A549 (cell line): ENCODE measurements around the gene RTP2. TPM values are rescaled to one million over a fixed set of nuclear protein-coding genes. Genes with fewer than 3 reads are reported as not detected.

Experiments
- ATAC-seq, 2 experiments: fragments of 200-7000 bp in 1 of 2; fragments of >200 bp in 1 of 2; cut with Nextera tagmentation in 1 of 2; cut with Tn5 transposase in 1 of 2; 3 replicates each; pipeline versions ENCODE4 v1.8.0 to v1.9.1; 2018 to 2020; ENCODE audit warnings: mild to moderate bottlenecking in 1 of 2, moderate library complexity in 1 of 2
- CTCF ChIA-PET: fragments of 300-600 bp; sonication (Branson Sonifier 250); formaldehyde crosslinking; extraction: SDS; loops from one replicate; lab custom pipeline; 2021; ENCODE audit warnings: antibody characterized with exemption, inconsistent platforms; lab: Yijun Ruan, JAX
- POLR2A ChIA-PET: fragments of 350-600 bp; formaldehyde crosslinking; extraction: SDS; loops from one replicate; lab custom pipeline; 2021; ENCODE audit warnings: antibody characterized with exemption, inconsistent platforms; lab: Yijun Ruan, JAX
- DNase-seq, 2 experiments: peaks; one replicate each; pipeline versions ENCODE4 v3.0.0 to v3.0.0-alpha.2; 2011 to 2016; ENCODE audit warnings: low read depth in 1 of 2, low spot score in 1 of 2
- FAIRE-seq: peaks from 2 replicates; lab custom pipeline; 2011; peaks lifted over from hg19 to GRCh38; lab: Jason Lieb, UNC
- H3K27ac ChIP-seq, 2 experiments: fragments of >200 bp; sonication (Bioruptor Twin); formaldehyde crosslinking; 3 replicates each; pipeline ENCODE4 v1.5.1; 2016 to 2017
- H3K4me1 ChIP-seq: fragments of >200 bp; sonication (Bioruptor Twin); formaldehyde crosslinking; 3 replicates; pipeline ENCODE4 v1.6.1; 2016
- H3K4me2 ChIP-seq: fragments of >200 bp; sonication (Bioruptor Twin); formaldehyde crosslinking; 3 replicates; pipeline ENCODE4 v1.6.1; 2016
- H3K4me3 ChIP-seq: fragments of >200 bp; sonication (Bioruptor Twin); formaldehyde crosslinking; 3 replicates; pipeline ENCODE4 v1.5.1; 2016
- H3K9me3 ChIP-seq: fragments of >200 bp; sonication (Bioruptor Twin); formaldehyde crosslinking; 3 replicates; pipeline ENCODE4 v1.6.1; 2016
- BHLHE40 ChIP-seq: IDR thresholded peaks from 2 replicates; pipeline ENCODE4 v1.6.1; 2012; ENCODE audit warnings: low read depth, low read length, inconsistent platforms
- EHMT2 ChIP-seq: fragments of 200-600 bp; sonication (generic); IDR thresholded peaks from 2 replicates; pipeline ENCODE4 v1.6.1; 2016; ENCODE audit warnings: antibody characterized with exemption, low read depth, mild to moderate bottlenecking, moderate library complexity
- EP300 ChIP-seq, 2 experiments: fragments of >200 bp; sonication (Bioruptor Twin); formaldehyde crosslinking; IDR thresholded peaks; 2 replicates in 1 of 2; 3 replicates in 1 of 2; pipeline ENCODE4 v1.6.1; 2016 to 2017
- GATA3 ChIP-seq: IDR thresholded peaks from 2 replicates; pipeline ENCODE4 v1.6.1; 2012; ENCODE audit warnings: borderline replicate concordance
- HOXA7 ChIP-seq: fragments of 250-450 bp; sonication (Bioruptor Pico); IDR thresholded peaks from 2 replicates; pipeline ENCODE4 v1.5.0; 2020; ENCODE audit warnings: mild to moderate bottlenecking, moderate library complexity
- HOXB13 ChIP-seq: fragments of 250-450 bp; sonication (Bioruptor Pico); IDR thresholded peaks from 2 replicates; pipeline ENCODE4 v1.5.0; 2020; ENCODE audit warnings: low read depth, mild to moderate bottlenecking, moderate library complexity
- KDM1A ChIP-seq: fragments of 200-600 bp; sonication (generic); IDR thresholded peaks from 2 replicates; pipeline ENCODE4 v1.6.1; 2016; ENCODE audit warnings: low read depth, mild to moderate bottlenecking
- KDM5A ChIP-seq: fragments of 200-600 bp; sonication (generic); IDR thresholded peaks from 2 replicates; pipeline ENCODE4 v1.6.1; 2016; ENCODE audit warnings: antibody characterized with exemption, mild to moderate bottlenecking
- NFE2L2 ChIP-seq: fragments of 150-350 bp; conservative IDR thresholded peaks from 2 replicates; pipeline ENCODE4 v1.6.1; 2014; ENCODE audit warnings: low read length
- NPAS2 ChIP-seq: fragments of 250-450 bp; sonication (Bioruptor Pico); IDR thresholded peaks from 2 replicates; pipeline ENCODE4 v1.8.0; 2022; ENCODE audit warnings: mild to moderate bottlenecking, moderate library complexity, borderline replicate concordance
- POLR2A ChIP-seq: IDR thresholded peaks from 2 replicates; pipeline ENCODE4 v1.6.1; 2012; ENCODE audit warnings: mild to moderate bottlenecking, low read length
- RAD21 ChIP-seq, 2 experiments: fragments of >200 bp in 1 of 2; sonication (Bioruptor Twin) in 1 of 2; formaldehyde crosslinking in 1 of 2; IDR thresholded peaks in 1 of 2; conservative IDR thresholded peaks in 1 of 2; 2 replicates in 1 of 2; 3 replicates in 1 of 2; pipeline ENCODE4 v1.6.1; 2012 to 2018; ENCODE audit warnings: inconsistent platforms in 1 of 2
- RCOR1 ChIP-seq: fragments of 150-350 bp; IDR thresholded peaks from 2 replicates; pipeline ENCODE4 v1.6.1; 2014; ENCODE audit warnings: antibody characterized with exemption, low read length, low read depth
- SMC3 ChIP-seq: fragments of >200 bp; sonication (Bioruptor Twin); formaldehyde crosslinking; IDR thresholded peaks from 3 replicates; pipeline ENCODE4 v1.6.1; 2018; ENCODE audit warnings: inconsistent platforms
- TFCP2L1 ChIP-seq: fragments of 250-450 bp; sonication (Bioruptor Pico); IDR thresholded peaks from 2 replicates; pipeline ENCODE4 v1.5.0; 2021; ENCODE audit warnings: mild to moderate bottlenecking
- TP53 ChIP-seq: fragments of 250-450 bp; sonication (Bioruptor Pico); IDR thresholded peaks from 2 replicates; pipeline ENCODE4 v1.5.0; 2021; ENCODE audit warnings: mild to moderate bottlenecking, moderate library complexity
- ZSCAN20 ChIP-seq: fragments of 250-450 bp; sonication (Bioruptor Pico); IDR thresholded peaks from 2 replicates; pipeline ENCODE4 v1.8.0; 2022; ENCODE audit warnings: mild to moderate bottlenecking, moderate library complexity
- WGBS: methylation state at CpG from one replicate; pipeline ENCODE4 v1.1.6; 2017; ENCODE audit errors: missing lambda C conversion rate; 5-methylcytosine and 5-hydroxymethylcytosine counted together
- polyA plus RNA-seq, 4 experiments: library from polyadenylated mRNA; depleted of rRNA in 3 of 4; stranded (reverse); fragments of >200 nt; fragmentation: RNase III in 1 of 4; extraction: RNeasy Plus Mini Kit Qiagen cat#74134 plus additional on column Dnase treatment in 1 of 4; gene quantifications; 2 replicates in 3 of 4; 3 replicates in 1 of 4; pipeline ENCODE4 v1.2.3, GENCODE V29; 2011 to 2017
- TF ChIP-seq, protein P1 (sequence below): IDR thresholded peaks from 2 replicates; pipeline ENCODE4 v1.6.1; 2012; ENCODE audit warnings: low read depth, borderline replicate concordance
- TF ChIP-seq, protein P2 (sequence below): fragments of 200-600 bp; sonication (generic); IDR thresholded peaks from 2 replicates; pipeline ENCODE4 v1.6.1; 2016; ENCODE audit warnings: antibody characterized with exemption, mild to moderate bottlenecking, moderate library complexity
- TF ChIP-seq, protein P3 (sequence below): fragments of >200 bp; sonication (Bioruptor Twin); formaldehyde crosslinking; IDR thresholded peaks from 3 replicates; pipeline ENCODE4 v1.5.1; 2016
- TF ChIP-seq, protein P4 (sequence below): fragments of >200 bp; sonication (Bioruptor Twin); formaldehyde crosslinking; IDR thresholded peaks from 3 replicates; pipeline ENCODE4 v1.6.1; 2016
- TF ChIP-seq, protein P5 (sequence below): fragments of 250-450 bp; sonication (Bioruptor Pico); IDR thresholded peaks from 2 replicates; pipeline ENCODE4 v1.5.0; 2020; ENCODE audit warnings: low read depth, mild to moderate bottlenecking, moderate library complexity
- TF ChIP-seq, protein P6 (sequence below): fragments of >200 bp; sonication (Bioruptor Twin); formaldehyde crosslinking; IDR thresholded peaks from 2 replicates; pipeline ENCODE4 v1.6.1; 2016
- TF ChIP-seq, protein P7 (sequence below): IDR thresholded peaks from 2 replicates; pipeline ENCODE4 v1.6.1; 2012

Gene RTP2
- polyA plus RNA-seq, 2 of the 4 experiments (the other 2 are of a cell fraction) = not detected

DNA sequence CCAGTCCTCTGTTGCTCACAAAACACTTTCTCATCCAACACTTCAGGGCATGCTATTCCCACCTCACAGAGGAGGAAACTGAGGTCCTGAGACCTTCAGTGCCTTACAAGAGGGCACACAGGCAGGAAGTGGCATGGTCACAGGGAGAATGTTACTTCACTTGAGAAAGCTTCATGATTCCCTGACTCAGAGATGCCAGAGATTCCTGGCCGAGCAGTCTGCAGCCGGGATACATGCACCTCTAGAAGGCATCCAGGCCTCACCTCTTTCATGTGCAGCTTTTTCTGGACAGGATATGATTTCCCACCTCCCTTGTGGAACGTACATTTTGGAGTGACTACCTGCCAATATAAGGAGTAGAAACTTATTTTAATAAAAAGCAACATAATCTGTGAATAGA, 29.3 kb downstream of the RTP2 start (continued):
- TF ChIP-seq BHLHE40 = no peak
- TF ChIP-seq RCOR1 = no peak
- no peak for TF ChIP-seq KDM1A
- TF ChIP-seq HOXB13 (CRISPR knock-in tag) = no peak

DNA sequence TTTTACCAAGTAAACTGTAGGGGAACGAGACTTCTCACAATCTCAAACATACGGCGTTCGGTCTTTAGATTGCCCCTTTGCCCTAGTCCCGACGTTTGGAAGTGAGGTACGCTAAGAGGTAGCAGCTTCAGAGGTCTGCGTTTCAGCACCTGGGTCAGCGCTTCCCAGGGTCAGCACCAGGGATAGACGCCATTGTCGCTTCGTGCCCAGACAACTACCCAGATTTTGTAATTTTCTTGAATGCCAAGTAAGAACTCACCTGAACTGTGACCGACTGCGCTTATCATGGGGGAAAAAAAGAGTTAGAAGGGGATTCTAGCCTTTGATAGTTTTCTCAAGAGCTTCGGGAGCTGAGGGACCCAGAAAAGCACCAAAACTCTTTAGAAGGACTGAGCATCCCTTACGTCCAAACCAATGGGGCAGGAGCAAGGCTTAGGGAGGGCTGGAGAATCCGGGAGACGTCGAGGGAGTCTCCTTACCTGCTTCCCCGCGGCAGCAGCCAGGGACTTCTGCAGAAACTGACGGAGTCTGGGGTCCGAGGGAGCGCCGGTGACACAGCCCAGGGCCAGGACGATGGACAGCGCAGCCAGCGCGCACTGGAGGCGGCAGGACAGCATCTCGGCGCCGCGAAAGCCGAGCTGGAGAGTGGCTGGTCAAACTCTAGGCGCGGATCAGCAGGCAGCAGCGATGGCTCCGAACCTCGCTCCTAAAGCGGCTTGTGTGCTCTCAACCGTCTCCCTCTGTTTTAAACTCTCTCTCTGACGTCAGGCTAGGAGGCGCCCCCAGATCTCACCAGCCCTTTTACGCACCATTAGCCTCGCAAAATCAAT, 32.5 kb downstream of the RTP2 start, which contains the start of gene SST:
SST (minus strand) TSS at position 720 of the 830 bp plus-strand sequence; CDS start at position 617, 103 bp downstream.
- 0 out of 6 replicates have a peak, but pooled peaks of 1 of the 2 experiments have one; percentile 59 for ATAC-seq
- FAIRE-seq = no peak
- DNase-seq = peak in 1 of 2 experiments; percentile 13
- Histone ChIP-seq H3K4me1 (no peaks in the 10 kb centered on the region), H3K27ac (no peak within 1 kb of the TSS), H3K4me2 (no peak within 1 kb of the TSS), H3K9me3 (no peaks in the 10 kb centered on the region), H3K4me3 (no peak within 1 kb of the TSS)
- CTCF ChIA-PET = interaction anchor here (1.1 to 22.2 kb wide), 3 partner anchors 9 to 346 kb away, joined by 4 to 564 read pairs (median 22); no protein-coding TSS in a partner anchor
- POLR2A ChIA-PET = no interaction called here
- TF ChIP-seq, protein P1, sequence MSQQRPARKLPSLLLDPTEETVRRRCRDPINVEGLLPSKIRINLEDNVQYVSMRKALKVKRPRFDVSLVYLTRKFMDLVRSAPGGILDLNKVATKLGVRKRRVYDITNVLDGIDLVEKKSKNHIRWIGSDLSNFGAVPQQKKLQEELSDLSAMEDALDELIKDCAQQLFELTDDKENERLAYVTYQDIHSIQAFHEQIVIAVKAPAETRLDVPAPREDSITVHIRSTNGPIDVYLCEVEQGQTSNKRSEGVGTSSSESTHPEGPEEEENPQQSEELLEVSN = no peak
- no peak for TF ChIP-seq GATA3
- TF ChIP-seq POLR2A = no peak
- TF ChIP-seq, protein P2, sequence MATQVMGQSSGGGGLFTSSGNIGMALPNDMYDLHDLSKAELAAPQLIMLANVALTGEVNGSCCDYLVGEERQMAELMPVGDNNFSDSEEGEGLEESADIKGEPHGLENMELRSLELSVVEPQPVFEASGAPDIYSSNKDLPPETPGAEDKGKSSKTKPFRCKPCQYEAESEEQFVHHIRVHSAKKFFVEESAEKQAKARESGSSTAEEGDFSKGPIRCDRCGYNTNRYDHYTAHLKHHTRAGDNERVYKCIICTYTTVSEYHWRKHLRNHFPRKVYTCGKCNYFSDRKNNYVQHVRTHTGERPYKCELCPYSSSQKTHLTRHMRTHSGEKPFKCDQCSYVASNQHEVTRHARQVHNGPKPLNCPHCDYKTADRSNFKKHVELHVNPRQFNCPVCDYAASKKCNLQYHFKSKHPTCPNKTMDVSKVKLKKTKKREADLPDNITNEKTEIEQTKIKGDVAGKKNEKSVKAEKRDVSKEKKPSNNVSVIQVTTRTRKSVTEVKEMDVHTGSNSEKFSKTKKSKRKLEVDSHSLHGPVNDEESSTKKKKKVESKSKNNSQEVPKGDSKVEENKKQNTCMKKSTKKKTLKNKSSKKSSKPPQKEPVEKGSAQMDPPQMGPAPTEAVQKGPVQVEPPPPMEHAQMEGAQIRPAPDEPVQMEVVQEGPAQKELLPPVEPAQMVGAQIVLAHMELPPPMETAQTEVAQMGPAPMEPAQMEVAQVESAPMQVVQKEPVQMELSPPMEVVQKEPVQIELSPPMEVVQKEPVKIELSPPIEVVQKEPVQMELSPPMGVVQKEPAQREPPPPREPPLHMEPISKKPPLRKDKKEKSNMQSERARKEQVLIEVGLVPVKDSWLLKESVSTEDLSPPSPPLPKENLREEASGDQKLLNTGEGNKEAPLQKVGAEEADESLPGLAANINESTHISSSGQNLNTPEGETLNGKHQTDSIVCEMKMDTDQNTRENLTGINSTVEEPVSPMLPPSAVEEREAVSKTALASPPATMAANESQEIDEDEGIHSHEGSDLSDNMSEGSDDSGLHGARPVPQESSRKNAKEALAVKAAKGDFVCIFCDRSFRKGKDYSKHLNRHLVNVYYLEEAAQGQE = peak; percentile 96
- TF ChIP-seq SMC3 = no peak
- peak; percentile 93 for TF ChIP-seq EHMT2
- no peak for TF ChIP-seq HOXA7
- TF ChIP-seq, protein P3, sequence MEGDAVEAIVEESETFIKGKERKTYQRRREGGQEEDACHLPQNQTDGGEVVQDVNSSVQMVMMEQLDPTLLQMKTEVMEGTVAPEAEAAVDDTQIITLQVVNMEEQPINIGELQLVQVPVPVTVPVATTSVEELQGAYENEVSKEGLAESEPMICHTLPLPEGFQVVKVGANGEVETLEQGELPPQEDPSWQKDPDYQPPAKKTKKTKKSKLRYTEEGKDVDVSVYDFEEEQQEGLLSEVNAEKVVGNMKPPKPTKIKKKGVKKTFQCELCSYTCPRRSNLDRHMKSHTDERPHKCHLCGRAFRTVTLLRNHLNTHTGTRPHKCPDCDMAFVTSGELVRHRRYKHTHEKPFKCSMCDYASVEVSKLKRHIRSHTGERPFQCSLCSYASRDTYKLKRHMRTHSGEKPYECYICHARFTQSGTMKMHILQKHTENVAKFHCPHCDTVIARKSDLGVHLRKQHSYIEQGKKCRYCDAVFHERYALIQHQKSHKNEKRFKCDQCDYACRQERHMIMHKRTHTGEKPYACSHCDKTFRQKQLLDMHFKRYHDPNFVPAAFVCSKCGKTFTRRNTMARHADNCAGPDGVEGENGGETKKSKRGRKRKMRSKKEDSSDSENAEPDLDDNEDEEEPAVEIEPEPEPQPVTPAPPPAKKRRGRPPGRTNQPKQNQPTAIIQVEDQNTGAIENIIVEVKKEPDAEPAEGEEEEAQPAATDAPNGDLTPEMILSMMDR = no peak
- WGBS = 27% methylated on average over 23 of the region's 46 CpGs

DNA sequence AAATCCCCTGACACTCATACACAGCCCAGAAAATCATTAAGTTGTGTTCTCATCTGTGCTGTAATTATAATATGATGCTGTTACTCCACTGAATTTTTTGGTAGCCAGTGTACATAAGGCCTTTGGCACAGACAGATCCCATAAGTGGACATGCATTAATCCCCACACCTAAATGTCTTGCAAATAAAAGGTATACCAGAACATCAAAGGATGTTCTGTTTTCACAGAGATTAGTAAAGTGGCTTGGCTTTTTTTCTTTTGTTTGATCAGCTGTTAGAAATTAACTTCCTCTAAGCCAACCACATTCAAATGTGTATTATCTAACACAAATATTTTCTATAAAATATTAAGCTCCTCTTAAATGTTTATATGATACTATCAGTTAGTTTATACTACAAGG, 34.8 kb downstream of the RTP2 start:
- H3K4me1 ChIP-seq = no peaks in the 10 kb centered on the region
- DNase-seq = no peak
- ATAC-seq = no peak
- CTCF ChIA-PET = interaction anchor here (1.9 to 22.2 kb wide), 2 partner anchors 11 to 343 kb away, joined by 9 to 564 read pairs; no protein-coding TSS in a partner anchor
- FAIRE-seq = no peak
- H3K9me3 ChIP-seq = no peaks in the 10 kb centered on the region
- H3K4me2 ChIP-seq = no peak overlapping the region
- TF ChIP-seq EP300 (IDR thresholded peaks at IDR 0.05) (no peak), HOXB13 (CRISPR knock-in tag) (no peak), GATA3 (no peak), ZSCAN20 (CRISPR knock-in tag) (no peak), TFCP2L1 (CRISPR knock-in tag) (no peak), NPAS2 (no peak), TP53 (CRISPR knock-in tag) (no peak), NFE2L2 (no peak), RAD21 (conservative IDR thresholded peaks at IDR 0.05 in 1 of 2, IDR thresholded peaks at IDR 0.05 in 1 of 2) (no peak), KDM5A (no peak)
- TF ChIP-seq, protein P4, sequence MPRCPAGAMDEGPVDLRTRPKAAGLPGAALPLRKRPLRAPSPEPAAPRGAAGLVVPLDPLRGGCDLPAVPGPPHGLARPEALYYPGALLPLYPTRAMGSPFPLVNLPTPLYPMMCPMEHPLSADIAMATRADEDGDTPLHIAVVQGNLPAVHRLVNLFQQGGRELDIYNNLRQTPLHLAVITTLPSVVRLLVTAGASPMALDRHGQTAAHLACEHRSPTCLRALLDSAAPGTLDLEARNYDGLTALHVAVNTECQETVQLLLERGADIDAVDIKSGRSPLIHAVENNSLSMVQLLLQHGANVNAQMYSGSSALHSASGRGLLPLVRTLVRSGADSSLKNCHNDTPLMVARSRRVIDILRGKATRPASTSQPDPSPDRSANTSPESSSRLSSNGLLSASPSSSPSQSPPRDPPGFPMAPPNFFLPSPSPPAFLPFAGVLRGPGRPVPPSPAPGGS = no peak
- TF ChIP-seq, protein P5, sequence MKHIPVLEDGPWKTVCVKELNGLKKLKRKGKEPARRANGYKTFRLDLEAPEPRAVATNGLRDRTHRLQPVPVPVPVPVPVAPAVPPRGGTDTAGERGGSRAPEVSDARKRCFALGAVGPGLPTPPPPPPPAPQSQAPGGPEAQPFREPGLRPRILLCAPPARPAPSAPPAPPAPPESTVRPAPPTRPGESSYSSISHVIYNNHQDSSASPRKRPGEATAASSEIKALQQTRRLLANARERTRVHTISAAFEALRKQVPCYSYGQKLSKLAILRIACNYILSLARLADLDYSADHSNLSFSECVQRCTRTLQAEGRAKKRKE (CRISPR knock-in tag) = no peak
- TF ChIP-seq, protein P6, sequence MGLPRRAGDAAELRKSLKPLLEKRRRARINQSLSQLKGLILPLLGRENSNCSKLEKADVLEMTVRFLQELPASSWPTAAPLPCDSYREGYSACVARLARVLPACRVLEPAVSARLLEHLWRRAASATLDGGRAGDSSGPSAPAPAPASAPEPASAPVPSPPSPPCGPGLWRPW = no peak
- TF ChIP-seq, protein P7, sequence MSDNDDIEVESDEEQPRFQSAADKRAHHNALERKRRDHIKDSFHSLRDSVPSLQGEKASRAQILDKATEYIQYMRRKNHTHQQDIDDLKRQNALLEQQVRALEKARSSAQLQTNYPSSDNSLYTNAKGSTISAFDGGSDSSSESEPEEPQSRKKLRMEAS = no peak
- H3K4me3 ChIP-seq = no peak overlapping the region
- H3K27ac ChIP-seq = no peak overlapping the region
- POLR2A ChIA-PET = no interaction called here
